ENCODE results near the gene VPS13C. TPM values are rescaled to one million over a fixed set of nuclear protein-coding genes. Genes with fewer than 3 reads are reported as not detected.
A peak's percentile ranks its signal among the peaks of the same experiment; 100 is the strongest.

VPS13C gene
- total RNA-seq, 1 experiment from 2014 or later = 40.0 TPM

DNA sequence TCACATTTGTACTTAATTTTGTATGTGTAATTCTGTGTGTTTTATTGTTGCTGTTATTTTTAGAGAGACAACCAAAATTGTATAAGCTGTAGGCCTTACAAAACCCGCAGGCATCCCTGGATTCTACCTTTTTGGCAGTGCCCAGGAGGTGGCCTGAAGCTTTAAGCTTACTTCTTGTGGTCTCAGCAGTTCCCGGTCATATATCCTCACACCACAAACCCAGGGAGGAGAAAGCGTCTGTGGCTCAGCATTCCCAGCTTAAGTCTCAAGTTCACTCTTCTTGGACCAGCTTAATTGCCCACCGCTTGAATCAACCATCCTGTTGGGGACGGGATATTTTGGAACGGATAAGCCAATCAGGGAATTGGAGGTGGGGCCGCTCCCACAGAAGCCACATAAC lies 43.2 kb upstream of the VPS13C start:
- Histone ChIP-seq H3K27me3 (ENCODE audit: insufficient read depth, low read depth) (no peaks in the 10 kb centered on the region), H3K4me3 (no peak overlapping the region), H3K4me2 (no peak overlapping the region), H2AFZ (no peak overlapping the region), H3F3A (ENCODE audit: insufficient read depth, low read depth) (no peaks in the 10 kb centered on the region), H4K20me1 (ENCODE audit: insufficient read depth) (no peaks in the 10 kb centered on the region), H3K9me3 (ENCODE audit: insufficient read depth, low read depth) (no peaks in the 10 kb centered on the region), H3K4me1 (replicated peaks; ENCODE audit: insufficient read depth) (no peaks in the 10 kb centered on the region), H3K36me3 (ENCODE audit: low read depth) (no peaks in the 10 kb centered on the region), H3K27ac (no peak overlapping the region), H3K9me2 (ENCODE audit: insufficient read depth) (no peaks in the 10 kb centered on the region), H3K79me2 (ENCODE audit: low read depth) (no peaks in the 10 kb centered on the region)
- DNase-seq = no peak
- intact Hi-C loops (cut with micrococcal nuclease; ENCODE audit: unreplicated experiment) = no loop called here
- ChIA-PET POLR2A (ENCODE audit: unreplicated experiment) (no interaction called here), CTCF (no interaction called here)
- no TSS peak for BruUV-seq (replicated peaks)
- TF ChIP-seq EZH2 (IDR thresholded peaks at IDR 0.05; ENCODE audit: low read depth) = no peak
- TF ChIP-seq, protein P1, sequence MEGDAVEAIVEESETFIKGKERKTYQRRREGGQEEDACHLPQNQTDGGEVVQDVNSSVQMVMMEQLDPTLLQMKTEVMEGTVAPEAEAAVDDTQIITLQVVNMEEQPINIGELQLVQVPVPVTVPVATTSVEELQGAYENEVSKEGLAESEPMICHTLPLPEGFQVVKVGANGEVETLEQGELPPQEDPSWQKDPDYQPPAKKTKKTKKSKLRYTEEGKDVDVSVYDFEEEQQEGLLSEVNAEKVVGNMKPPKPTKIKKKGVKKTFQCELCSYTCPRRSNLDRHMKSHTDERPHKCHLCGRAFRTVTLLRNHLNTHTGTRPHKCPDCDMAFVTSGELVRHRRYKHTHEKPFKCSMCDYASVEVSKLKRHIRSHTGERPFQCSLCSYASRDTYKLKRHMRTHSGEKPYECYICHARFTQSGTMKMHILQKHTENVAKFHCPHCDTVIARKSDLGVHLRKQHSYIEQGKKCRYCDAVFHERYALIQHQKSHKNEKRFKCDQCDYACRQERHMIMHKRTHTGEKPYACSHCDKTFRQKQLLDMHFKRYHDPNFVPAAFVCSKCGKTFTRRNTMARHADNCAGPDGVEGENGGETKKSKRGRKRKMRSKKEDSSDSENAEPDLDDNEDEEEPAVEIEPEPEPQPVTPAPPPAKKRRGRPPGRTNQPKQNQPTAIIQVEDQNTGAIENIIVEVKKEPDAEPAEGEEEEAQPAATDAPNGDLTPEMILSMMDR (conservative IDR thresholded peaks at IDR 0.05) = no peak

DNA sequence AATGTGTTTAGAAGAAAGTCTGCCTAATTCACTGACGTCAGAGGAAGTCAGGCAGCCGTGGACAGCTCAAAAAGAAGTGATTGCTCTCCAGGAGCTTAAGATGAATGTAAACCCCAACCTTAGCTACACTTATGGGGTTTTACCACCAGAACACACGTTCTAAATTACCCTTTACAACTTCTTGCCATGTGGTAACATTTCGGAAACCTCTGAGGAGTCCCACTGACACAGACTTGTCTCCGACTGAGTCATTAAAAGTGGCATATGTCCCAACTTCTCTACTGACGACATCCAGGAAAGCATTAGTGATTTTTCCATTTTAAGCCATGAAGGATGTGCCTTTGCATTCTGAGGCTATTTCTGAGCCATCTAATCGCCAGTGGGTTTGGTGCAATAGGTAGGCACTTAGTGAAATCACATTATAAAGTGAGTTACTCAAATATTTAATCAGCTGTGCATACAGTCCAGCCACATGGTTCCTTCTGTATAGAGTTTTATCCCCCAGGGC lies 38.9 kb upstream of the VPS13C start:
- H3K4me2 ChIP-seq = no peak overlapping the region
- ChIA-PET POLR2A (ENCODE audit: unreplicated experiment) (no interaction called here), CTCF (no interaction called here)
- TF ChIP-seq, protein P1 (conservative IDR thresholded peaks at IDR 0.05) = no peak
- TF ChIP-seq EZH2 (IDR thresholded peaks at IDR 0.05; ENCODE audit: low read depth) = no peak
- H3K9me3 ChIP-seq (ENCODE audit: insufficient read depth, low read depth) = no peaks in the 10 kb centered on the region
- no peaks in the 10 kb centered on the region for H4K20me1 ChIP-seq (ENCODE audit: insufficient read depth)
- H3F3A ChIP-seq (ENCODE audit: insufficient read depth, low read depth) = no peaks in the 10 kb centered on the region
- H3K9me2 ChIP-seq (ENCODE audit: insufficient read depth) = no peaks in the 10 kb centered on the region
- H2AFZ ChIP-seq = no peak overlapping the region
- intact Hi-C loops (cut with micrococcal nuclease; ENCODE audit: unreplicated experiment) = no loop called here
- no peaks in the 10 kb centered on the region for H3K4me1 ChIP-seq (replicated peaks; ENCODE audit: insufficient read depth)
- no peaks in the 10 kb centered on the region for H3K36me3 ChIP-seq (ENCODE audit: low read depth)
- BruUV-seq (replicated peaks) = no TSS peak
- no peak overlapping the region for H3K4me3 ChIP-seq
- no peak overlapping the region for H3K27ac ChIP-seq
- H3K79me2 ChIP-seq (ENCODE audit: low read depth) = no peaks in the 10 kb centered on the region
- H3K27me3 ChIP-seq (ENCODE audit: insufficient read depth, low read depth) = no peaks in the 10 kb centered on the region
- DNase-seq = peak in 1 of 2 experiments; percentile 32

DNA sequence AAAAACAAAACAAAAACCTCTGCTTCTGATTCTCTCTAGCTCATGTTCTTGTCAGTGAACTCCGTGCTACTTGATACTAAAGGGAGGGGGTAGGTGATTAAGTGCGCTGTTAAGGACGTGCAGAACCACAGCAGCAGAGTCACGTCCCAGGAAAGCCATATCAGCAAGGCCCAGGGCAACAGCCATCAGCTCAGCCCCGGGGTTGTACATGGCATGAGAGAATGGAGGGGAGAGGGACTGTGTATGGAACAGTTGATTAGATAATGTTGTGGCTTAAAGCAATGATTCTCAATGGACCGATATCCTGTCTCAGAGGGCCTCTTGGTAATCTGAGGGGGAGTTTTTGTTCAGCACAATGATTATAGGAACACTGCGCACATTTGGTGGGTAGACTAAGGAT lies 34.1 kb upstream of the VPS13C start:
- ChIA-PET CTCF (no interaction called here), POLR2A (ENCODE audit: unreplicated experiment) (no interaction called here)
- no peak for TF ChIP-seq EZH2 (IDR thresholded peaks at IDR 0.05; ENCODE audit: low read depth)
- TF ChIP-seq, protein P1 (conservative IDR thresholded peaks at IDR 0.05) = no peak
- no peak overlapping the region for H3K27ac ChIP-seq
- no peaks in the 10 kb centered on the region for H3K9me2 ChIP-seq (ENCODE audit: insufficient read depth)
- no peak overlapping the region for H3K4me3 ChIP-seq
- intact Hi-C loops (cut with micrococcal nuclease; ENCODE audit: unreplicated experiment) = no loop called here
- H3K4me2 ChIP-seq = no peak overlapping the region
- no TSS peak for BruUV-seq (replicated peaks)
- no peaks in the 10 kb centered on the region for H3K27me3 ChIP-seq (ENCODE audit: insufficient read depth, low read depth)
- no peaks in the 10 kb centered on the region for H3K79me2 ChIP-seq (ENCODE audit: low read depth)
- no peaks in the 10 kb centered on the region for H3F3A ChIP-seq (ENCODE audit: insufficient read depth, low read depth)
- DNase-seq = no peak
- H2AFZ ChIP-seq = no peak overlapping the region
- no peaks in the 10 kb centered on the region for H3K36me3 ChIP-seq (ENCODE audit: low read depth)
- no peaks in the 10 kb centered on the region for H4K20me1 ChIP-seq (ENCODE audit: insufficient read depth)
- no peaks in the 10 kb centered on the region for H3K4me1 ChIP-seq (replicated peaks; ENCODE audit: insufficient read depth)
- no peaks in the 10 kb centered on the region for H3K9me3 ChIP-seq (ENCODE audit: insufficient read depth, low read depth)
